ENCODE results near the gene SLC25A20.

GRCh38 chr3:48938689-48939088, 40.0 kb upstream of the SLC25A20 start:
- TF ChIP-seq CTCF (conservative IDR thresholded peaks at IDR 0.05; ENCODE audit: low read length) (no peak), EZH2phosphoT487 (IDR thresholded peaks at IDR 0.05; ENCODE audit: borderline replicate concordance) (no peak)
